Liver (tissue), 3 donors: Measurements from ENCODE around the gene EDC3.
"Not testable (repeated sequence)": the region's sequence is repeated elsewhere in the genome, so short reads cannot be mapped to it uniquely, and the experiment has no call there.

Experiments used
- CTCF ChIP-seq: fragments of 150-350 bp; IDR thresholded peaks from 2 replicates; pipeline ENCODE4 v1.5.1; 2017; ENCODE audit warnings: improper control_type of control experiment, low read depth, low read length; ENCODE audit not compliant: missing input control
- GABPA ChIP-seq, 2 donors: IDR thresholded peaks in 1 of 2; conservative IDR thresholded peaks in 1 of 2; 2 replicates each; pipeline ENCODE4 v1.6.1; 2016; ENCODE audit warnings: antibody characterized with exemption in 2 of 2, mild to moderate bottlenecking in 1 of 2, moderate library complexity in 1 of 2
- JUND ChIP-seq, 2 donors: IDR thresholded peaks; 2 replicates each; pipeline ENCODE4 v1.6.1; 2016; ENCODE audit warnings: antibody characterized with exemption in 2 of 2
- MAX ChIP-seq: IDR thresholded peaks from 2 replicates; pipeline ENCODE4 v1.6.1; 2016; ENCODE audit warnings: antibody characterized with exemption
- NR2F2 ChIP-seq: IDR thresholded peaks from 2 replicates; pipeline ENCODE4 v1.6.1; 2016; ENCODE audit warnings: antibody characterized with exemption
- TF ChIP-seq, protein P1 (sequence below): IDR thresholded peaks from 2 replicates; pipeline ENCODE4 v1.6.1; 2016; ENCODE audit warnings: antibody characterized with exemption, mild to moderate bottlenecking
- donor health status: healthy.
- donor health status: healthy.

- TF ChIP-seq CTCF; MAX; JUND (IDR thresholded peaks at IDR 0.05); GABPA (IDR thresholded peaks at IDR 0.05 in 1 of 2, conservative IDR thresholded peaks at IDR 0.05 in 1 of 2); NR2F2: not testable (repeated sequence)
- TF ChIP-seq, protein P1, sequence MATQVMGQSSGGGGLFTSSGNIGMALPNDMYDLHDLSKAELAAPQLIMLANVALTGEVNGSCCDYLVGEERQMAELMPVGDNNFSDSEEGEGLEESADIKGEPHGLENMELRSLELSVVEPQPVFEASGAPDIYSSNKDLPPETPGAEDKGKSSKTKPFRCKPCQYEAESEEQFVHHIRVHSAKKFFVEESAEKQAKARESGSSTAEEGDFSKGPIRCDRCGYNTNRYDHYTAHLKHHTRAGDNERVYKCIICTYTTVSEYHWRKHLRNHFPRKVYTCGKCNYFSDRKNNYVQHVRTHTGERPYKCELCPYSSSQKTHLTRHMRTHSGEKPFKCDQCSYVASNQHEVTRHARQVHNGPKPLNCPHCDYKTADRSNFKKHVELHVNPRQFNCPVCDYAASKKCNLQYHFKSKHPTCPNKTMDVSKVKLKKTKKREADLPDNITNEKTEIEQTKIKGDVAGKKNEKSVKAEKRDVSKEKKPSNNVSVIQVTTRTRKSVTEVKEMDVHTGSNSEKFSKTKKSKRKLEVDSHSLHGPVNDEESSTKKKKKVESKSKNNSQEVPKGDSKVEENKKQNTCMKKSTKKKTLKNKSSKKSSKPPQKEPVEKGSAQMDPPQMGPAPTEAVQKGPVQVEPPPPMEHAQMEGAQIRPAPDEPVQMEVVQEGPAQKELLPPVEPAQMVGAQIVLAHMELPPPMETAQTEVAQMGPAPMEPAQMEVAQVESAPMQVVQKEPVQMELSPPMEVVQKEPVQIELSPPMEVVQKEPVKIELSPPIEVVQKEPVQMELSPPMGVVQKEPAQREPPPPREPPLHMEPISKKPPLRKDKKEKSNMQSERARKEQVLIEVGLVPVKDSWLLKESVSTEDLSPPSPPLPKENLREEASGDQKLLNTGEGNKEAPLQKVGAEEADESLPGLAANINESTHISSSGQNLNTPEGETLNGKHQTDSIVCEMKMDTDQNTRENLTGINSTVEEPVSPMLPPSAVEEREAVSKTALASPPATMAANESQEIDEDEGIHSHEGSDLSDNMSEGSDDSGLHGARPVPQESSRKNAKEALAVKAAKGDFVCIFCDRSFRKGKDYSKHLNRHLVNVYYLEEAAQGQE: not testable (repeated sequence)
Measured at GRCh38 chr15:74728699-74729098, 32.9 kb upstream of the EDC3 start.
